Pancreas (tissue), 10 donors: ENCODE results near the gene LDLRAD4. TPM values are rescaled to one million over a fixed set of nuclear protein-coding genes. Genes with fewer than 3 reads are reported as not detected.

Source experiments
- ATAC-seq, 4 donors: fragments of 200-7000 bp; cut with Tn5 transposase; one replicate each; pipeline versions ENCODE4 v1.8.0 to v1.9.1; 2020; ENCODE audit warnings: mild to moderate bottlenecking in 4 of 4, moderate library complexity in 4 of 4
- DNase-seq, 6 donors: peaks; one replicate each; pipeline ENCODE4 v3.0.0-alpha.2; 2020
- FAIRE-seq: peaks from 2 replicates; lab custom pipeline; 2012; peaks lifted over from hg19 to GRCh38; lab: Jason Lieb, UNC
- H3K27ac ChIP-seq, 4 donors: fragments of 200-600 bp; sonication (generic); 1 replicate in 3 of 4; 2 replicates in 1 of 4; pipeline versions ENCODE4 v1.5.0 to v1.8.0; 2020
- H3K27me3 ChIP-seq, 4 donors: fragments of 200-600 bp; one replicate each; pipeline ENCODE4 v1.8.0; 2021
- H3K36me3 ChIP-seq, 3 donors: fragments of 200-600 bp; sonication (generic) in 1 of 3; one replicate each; pipeline versions ENCODE4 v1.5.0 to v1.8.0; 2020 to 2021
- H3K4me1 ChIP-seq, 3 donors: fragments of 200-600 bp; one replicate each; pipeline ENCODE4 v1.8.0; 2021
- H3K4me3 ChIP-seq, 4 donors: fragments of 200-600 bp; sonication (generic) in 2 of 4; one replicate each; pipeline versions ENCODE4 v1.5.0 to v1.8.0; 2020 to 2021
- H3K9me3 ChIP-seq, 4 donors: fragments of 200-600 bp; one replicate each; pipeline ENCODE4 v1.8.0; 2021
- CTCF ChIP-seq, 4 donors: fragments of 200-600 bp; sonication (generic) in 3 of 4; IDR thresholded peaks; one replicate each; pipeline versions ENCODE4 v1.5.0 to v1.8.0; 2021; ENCODE audit warnings: antibody characterized with exemption in 4 of 4
- WGBS, 2 donors: extraction: QIAGEN DNeasy Blood & Tissue Kit; methylation state at CpG; one replicate each; pipeline ENCODE4 v1.1.7; 2013; 5-methylcytosine and 5-hydroxymethylcytosine counted together
- intact Hi-C, 3 donors: fragments of 100-400 bp; cut with DNase I; formaldehyde crosslinking; loops; one replicate each; pipeline versions ENCODE4 v1.11.1 to v1.14.2; 2022
- polyA plus RNA-seq, 2 donors: library from polyadenylated mRNA; stranded (reverse); fragments of 200-250 nt; gene quantifications; one replicate each; pipeline ENCODE4 v1.2.3, GENCODE V29; 2013
- total RNA-seq, 6 donors: library from RNA; stranded (reverse); fragmentation: NEBNext Ultra II Directional in 4 of 6; extraction: Animal tissue kit (Norgen Biotek cat#: 25700) in 4 of 6; gene quantifications; one replicate each; pipeline versions ENCODE4 v1.2.1 to v1.2.4, GENCODE V29; 2021 to 2023
- donor health status: healthy with polysubstance abuse.
- donor health status: DM: no; HTN: no; CAD: no; lungs with moderate emphysema.
- donor health status: DM: no; HTN: no; CAD: no.
- donor health status: control.
- donor health status: control.
- donor health status: Bipolar disorder and iron deficiency.
- donor health status: DM: yes; HTN: yes; CAD: no.
- donor health status: DM: no; HTN: no; CAD: no.
- donor health status: DM: no; HTN: no; CAD: no.
- donor health status: DM: yes; HTN: yes; CAD: no.

LDLRAD4 gene
- total and polyA plus RNA-seq, 8 donors, result 2.5 to 21.8 (median 5.7) TPM

DNA sequence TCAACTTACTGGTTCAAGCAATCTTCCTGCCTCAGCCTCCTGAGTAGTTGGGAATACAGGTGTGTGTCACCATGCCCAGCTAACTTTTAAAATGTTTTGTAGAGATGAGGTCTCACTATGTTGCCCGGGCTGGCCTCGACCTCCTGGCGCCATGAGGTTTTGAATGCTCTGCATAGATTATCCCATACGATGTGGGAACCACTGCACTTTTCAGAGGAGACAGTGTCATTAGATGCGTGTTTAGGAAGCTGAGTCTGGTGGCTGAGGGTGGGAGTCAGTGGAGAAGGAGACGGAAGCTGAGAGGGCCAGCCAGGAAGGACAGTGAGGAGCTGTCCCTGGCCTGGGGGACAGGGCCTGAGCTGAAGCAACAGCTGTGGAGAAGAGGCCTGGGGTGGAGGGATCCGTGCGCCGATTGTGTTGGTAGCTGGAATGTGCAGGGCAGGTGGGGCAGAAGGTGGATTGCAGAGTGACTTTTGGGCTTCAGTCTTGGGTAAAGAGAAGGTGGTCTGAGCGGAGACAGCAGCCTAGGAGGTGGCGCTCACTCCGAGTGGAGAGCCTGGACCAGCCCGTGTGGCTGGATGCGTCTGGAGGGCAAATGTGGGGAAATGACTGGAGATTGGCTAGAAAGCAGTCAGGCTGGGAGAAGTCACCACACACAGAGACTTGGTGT, 68.0 kb downstream of the LDLRAD4 start:
- H3K9me3 ChIP-seq, result no peaks in the 10 kb centered on the region
- no peaks in the 10 kb centered on the region for H3K4me1 ChIP-seq
- FAIRE-seq (no peak), ATAC-seq (no peak), DNase-seq (no peak)
- no peaks in the 10 kb centered on the region for H3K36me3 ChIP-seq
- H3K27ac ChIP-seq, result no peak overlapping the region
- intact Hi-C loops, result no loop called here
- TF ChIP-seq CTCF (IDR thresholded peaks at IDR 0.05), result no peak
- no peak overlapping the region for H3K4me3 ChIP-seq
- 88% methylated on average over 14 of the region's 14 CpGs for WGBS, 2 donors
- no peaks in the 10 kb centered on the region for H3K27me3 ChIP-seq

- Histone ChIP-seq H3K9me3 (no peaks in the 10 kb centered on the region), H3K27me3 (no peaks in the 10 kb centered on the region), H3K4me3 (no peak overlapping the region), H3K27ac (no peak overlapping the region), H3K4me1 (no peaks in the 10 kb centered on the region), H3K36me3 (no peaks in the 10 kb centered on the region)
- TF ChIP-seq CTCF (IDR thresholded peaks at IDR 0.05), result no peak
- ATAC-seq (no peak), FAIRE-seq (no peak), DNase-seq (no peak)
- WGBS, 2 donors, result 60 to 65% methylated on average over 6 of the region's 6 CpGs
- intact Hi-C loops, result no loop called here
These were observed 68.8 kb downstream of the LDLRAD4 start for GRCh38 chr18:13287372-13287771.

- no peaks in the 10 kb centered on the region for H3K27me3 ChIP-seq
- DNase-seq (no peak), FAIRE-seq (no peak), ATAC-seq (no peak)
- no peak overlapping the region for H3K27ac ChIP-seq
- no peak for TF ChIP-seq CTCF (IDR thresholded peaks at IDR 0.05)
- no peaks in the 10 kb centered on the region for H3K4me1 ChIP-seq
- H3K9me3 ChIP-seq, result no peaks in the 10 kb centered on the region
- H3K4me3 ChIP-seq, result no peak overlapping the region
- no peaks in the 10 kb centered on the region for H3K36me3 ChIP-seq
- intact Hi-C loops, result no loop called here
- 88 to 89% methylated on average over 16 of the region's 16 CpGs for WGBS, 2 donors
These were observed 70.1 kb downstream of the LDLRAD4 start for GRCh38 chr18:13288509-13289133.

DNA sequence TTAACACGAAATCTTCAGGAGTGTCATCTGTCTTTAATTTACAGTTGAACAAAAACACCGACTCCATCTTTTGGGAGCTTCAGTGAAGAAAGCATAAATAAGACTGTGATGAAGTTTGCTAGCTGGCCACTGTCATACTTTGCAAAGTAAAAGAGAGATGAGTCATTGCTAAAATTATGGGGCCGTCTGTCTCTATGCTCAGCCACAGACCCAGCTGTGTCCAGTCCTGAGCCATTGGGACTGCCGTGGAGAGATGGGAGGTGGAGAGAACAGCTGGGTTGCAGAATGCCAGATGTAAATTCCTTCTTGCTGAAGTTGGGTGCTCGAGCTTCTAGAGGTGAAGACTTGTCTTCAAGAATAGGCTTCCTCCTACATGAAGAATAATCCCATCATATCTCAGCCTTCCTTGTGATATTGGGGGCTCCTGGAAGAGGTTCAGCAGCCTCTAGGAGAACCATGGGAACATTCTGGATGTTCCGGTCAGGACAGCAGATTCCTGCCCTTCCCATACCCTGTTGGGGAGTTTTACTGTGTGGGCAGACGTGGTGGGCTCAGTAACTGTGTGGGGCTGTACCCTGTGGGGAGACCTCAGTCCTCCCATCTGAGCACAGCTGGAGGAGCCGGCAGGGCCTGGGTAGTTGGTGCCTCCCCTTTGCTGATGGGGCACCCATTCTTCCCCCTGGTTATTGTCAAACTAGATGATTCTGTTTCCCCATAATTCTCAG, 71.1 kb downstream of the LDLRAD4 start:
- Histone ChIP-seq H3K27me3 (no peaks in the 10 kb centered on the region), H3K4me3 (no peak overlapping the region), H3K36me3 (no peaks in the 10 kb centered on the region), H3K27ac (no peak overlapping the region), H3K9me3 (no peaks in the 10 kb centered on the region), H3K4me1 (no peaks in the 10 kb centered on the region)
- ATAC-seq, result peak in 2 of 4 donors; percentile 44 to 66
- intact Hi-C loops, result no loop called here
- WGBS, 2 donors, result 73 to 83% methylated on average over 8 of the region's 8 CpGs
- TF ChIP-seq CTCF (IDR thresholded peaks at IDR 0.05), result no peak
- no peak for DNase-seq
- no peak for FAIRE-seq
